ENCODE results near the gene NDUFA7.
"Not testable (repeated sequence)": the region's sequence is repeated elsewhere in the genome, so short reads cannot be mapped to it uniquely, and the experiment has no call there.

Gene NDUFA7

GRCh38 chr19:8355631-8356402 is 34.6 kb upstream of the NDUFA7 start:
- H3K27ac ChIP-seq (replicated peaks), result no peak overlapping the region
- peak in 1 of 2 experiments; percentile 49 for DNase-seq (ENCODE audit: low read depth in 1 of 2, low spot score in 1 of 2)
- TF ChIP-seq GABPA (IDR thresholded peaks at IDR 0.05; ENCODE audit: low read depth) (no peak), CTCF (IDR thresholded peaks at IDR 0.05; ENCODE audit: insufficient read depth, low read length) (no peak), REST (IDR thresholded peaks at IDR 0.05; ENCODE audit: insufficient replicate concordance, low read depth) (no peak), POLR2AphosphoS5 (IDR thresholded peaks at IDR 0.05; ENCODE audit: low read depth) (no peak), SPI1 (IDR thresholded peaks at IDR 0.05; ENCODE audit: borderline replicate concordance, low read depth) (no peak)

GRCh38 chr19:8352845-8353244 is 31.7 kb upstream of the NDUFA7 start:
- not testable (repeated sequence) for DNase-seq (ENCODE audit: low read depth in 1 of 2, low spot score in 1 of 2); H3K4me3 ChIP-seq (replicated peaks; ENCODE audit: insufficient read depth, low read length); H3K27ac ChIP-seq (replicated peaks)
- H3K27me3 ChIP-seq (ENCODE audit: insufficient read depth, poor library complexity, severe bottlenecking), result peaks cover 14% of the 10 kb centered on the region

More at GRCh38 chr19:8355631-8356402, 34.6 kb upstream of the NDUFA7 start:
- H3K27me3 ChIP-seq (ENCODE audit: insufficient read depth, poor library complexity, severe bottlenecking), result peaks cover 11% of the 10 kb centered on the region
- no peak overlapping the region for H3K4me3 ChIP-seq (replicated peaks; ENCODE audit: insufficient read depth, low read length)

- Histone ChIP-seq H3K27me3 (ENCODE audit: insufficient read depth, poor library complexity, severe bottlenecking) (peaks cover 14% of the 10 kb centered on the region), H3K4me3 (replicated peaks; ENCODE audit: insufficient read depth, low read length) (no peak overlapping the region), H3K27ac (replicated peaks) (no peak overlapping the region)
- TF ChIP-seq REST (IDR thresholded peaks at IDR 0.05; ENCODE audit: insufficient replicate concordance, low read depth) (no peak), CTCF (IDR thresholded peaks at IDR 0.05; ENCODE audit: insufficient read depth, low read length) (no peak), GABPA (IDR thresholded peaks at IDR 0.05; ENCODE audit: low read depth) (no peak), SPI1 (IDR thresholded peaks at IDR 0.05; ENCODE audit: borderline replicate concordance, low read depth) (no peak), POLR2AphosphoS5 (IDR thresholded peaks at IDR 0.05; ENCODE audit: low read depth) (no peak)
- DNase-seq (ENCODE audit: low read depth in 1 of 2, low spot score in 1 of 2), result no peak
Observed at GRCh38 chr19:8352134-8352827, 31.1 kb upstream of the NDUFA7 start.

GRCh38 chr19:8349629-8350372 is 28.6 kb upstream of the NDUFA7 start:
- peaks cover 14% of the 10 kb centered on the region for H3K27me3 ChIP-seq (ENCODE audit: insufficient read depth, poor library complexity, severe bottlenecking)
- DNase-seq (ENCODE audit: low read depth in 1 of 2, low spot score in 1 of 2); H3K27ac ChIP-seq (replicated peaks); H3K4me3 ChIP-seq (replicated peaks; ENCODE audit: insufficient read depth, low read length): not testable (repeated sequence)

All from HL-60 (cell line).